HEK293 (cell line): Measurements from ENCODE around the gene LPP.

ENCODE experiments used
- KLF16 ChIP-seq: fragments of 450-650 bp; formaldehyde crosslinking; IDR thresholded peaks from 2 replicates; pipeline ENCODE4 v1.5.1; 2017; ENCODE audit warnings: missing biosample characterization, missing genetic modification characterization
- SETDB1 ChIP-seq: IDR thresholded peaks from one replicate; pipeline ENCODE4 v1.6.1; 2017; ENCODE audit warnings: mild to moderate bottlenecking, low read length, moderate library complexity, mixed read lengths; ENCODE audit not compliant: insufficient read length
- ZBTB17 ChIP-seq: fragments of 450-650 bp; formaldehyde crosslinking; IDR thresholded peaks from 2 replicates; pipeline ENCODE4 v1.5.1; 2016; ENCODE audit warnings: missing biosample characterization, missing genetic modification characterization
- ZBTB48 ChIP-seq: fragments of 450-650 bp; formaldehyde crosslinking; IDR thresholded peaks from 2 replicates; pipeline ENCODE4 v1.5.1; 2016; ENCODE audit warnings: missing biosample characterization, missing genetic modification characterization
- ZNF146 ChIP-seq: fragments of 450-650 bp; formaldehyde crosslinking; IDR thresholded peaks from 2 replicates; pipeline ENCODE4 v1.5.1; 2016; ENCODE audit warnings: missing biosample characterization, missing genetic modification characterization
- ZNF155 ChIP-seq: fragments of 450-650 bp; formaldehyde crosslinking; IDR thresholded peaks from 2 replicates; pipeline ENCODE4 v1.5.1; 2016; ENCODE audit warnings: missing biosample characterization, missing genetic modification characterization
- ZNF501 ChIP-seq: fragments of 450-650 bp; formaldehyde crosslinking; IDR thresholded peaks from 2 replicates; pipeline ENCODE4 v1.5.1; 2016; ENCODE audit warnings: missing biosample characterization, missing genetic modification characterization
- TF ChIP-seq, protein P1 (sequence below): fragments of 450-650 bp; formaldehyde crosslinking; IDR thresholded peaks from 2 replicates; pipeline ENCODE4 v1.5.1; 2016; ENCODE audit warnings: missing biosample characterization, missing genetic modification characterization
- TF ChIP-seq, protein P2 (sequence below): fragments of 450-650 bp; formaldehyde crosslinking; IDR thresholded peaks from 2 replicates; pipeline ENCODE4 v1.5.1; 2016; ENCODE audit warnings: missing biosample characterization, missing genetic modification characterization, borderline replicate concordance
- TF ChIP-seq, protein P3 (sequence below): fragments of 450-650 bp; formaldehyde crosslinking; IDR thresholded peaks from 2 replicates; pipeline ENCODE4 v1.5.1; 2016; ENCODE audit warnings: missing biosample characterization, missing genetic modification characterization

DNA sequence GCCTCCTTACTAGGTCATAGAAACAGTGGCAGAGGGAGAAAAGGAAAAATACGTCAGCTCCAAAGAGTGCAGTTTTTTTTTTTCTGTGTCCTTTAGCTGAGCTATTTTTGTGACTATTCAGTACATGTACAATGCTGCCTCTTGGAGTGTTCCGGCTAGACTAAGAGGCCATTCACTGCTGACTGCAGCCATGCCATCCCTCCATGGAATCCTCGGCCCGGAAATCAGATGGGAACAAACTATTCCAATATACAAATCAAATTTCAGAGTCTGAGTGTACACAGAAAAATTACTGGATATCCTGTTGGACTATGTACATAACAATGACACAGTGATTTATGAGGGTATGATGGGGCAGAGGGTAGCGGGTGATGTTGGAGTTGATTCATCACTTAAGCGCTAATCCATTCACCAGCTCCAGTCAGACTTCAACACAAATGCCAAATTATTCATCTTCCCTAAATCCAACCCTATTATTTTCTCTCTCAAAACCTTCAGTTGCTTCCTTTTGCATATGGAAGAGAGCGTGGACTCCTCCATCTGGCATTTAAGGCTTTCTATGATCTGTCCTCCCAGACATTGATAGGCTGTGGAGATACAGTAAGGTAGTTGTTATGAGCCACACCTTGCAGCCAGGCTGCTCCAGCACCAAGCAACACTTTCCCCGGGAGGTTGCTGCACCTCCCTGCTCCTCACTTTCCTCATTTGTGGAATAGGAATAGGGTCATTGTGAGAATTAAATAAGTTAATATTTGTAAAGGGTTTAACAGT, 109.1 kb downstream of the LPP start:
- TF ChIP-seq, protein P1, sequence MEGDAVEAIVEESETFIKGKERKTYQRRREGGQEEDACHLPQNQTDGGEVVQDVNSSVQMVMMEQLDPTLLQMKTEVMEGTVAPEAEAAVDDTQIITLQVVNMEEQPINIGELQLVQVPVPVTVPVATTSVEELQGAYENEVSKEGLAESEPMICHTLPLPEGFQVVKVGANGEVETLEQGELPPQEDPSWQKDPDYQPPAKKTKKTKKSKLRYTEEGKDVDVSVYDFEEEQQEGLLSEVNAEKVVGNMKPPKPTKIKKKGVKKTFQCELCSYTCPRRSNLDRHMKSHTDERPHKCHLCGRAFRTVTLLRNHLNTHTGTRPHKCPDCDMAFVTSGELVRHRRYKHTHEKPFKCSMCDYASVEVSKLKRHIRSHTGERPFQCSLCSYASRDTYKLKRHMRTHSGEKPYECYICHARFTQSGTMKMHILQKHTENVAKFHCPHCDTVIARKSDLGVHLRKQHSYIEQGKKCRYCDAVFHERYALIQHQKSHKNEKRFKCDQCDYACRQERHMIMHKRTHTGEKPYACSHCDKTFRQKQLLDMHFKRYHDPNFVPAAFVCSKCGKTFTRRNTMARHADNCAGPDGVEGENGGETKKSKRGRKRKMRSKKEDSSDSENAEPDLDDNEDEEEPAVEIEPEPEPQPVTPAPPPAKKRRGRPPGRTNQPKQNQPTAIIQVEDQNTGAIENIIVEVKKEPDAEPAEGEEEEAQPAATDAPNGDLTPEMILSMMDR (tag by site-specific recombination) = no peak
- TF ChIP-seq ZBTB48 = no peak
- no peak for TF ChIP-seq ZNF146
- TF ChIP-seq, protein P2, sequence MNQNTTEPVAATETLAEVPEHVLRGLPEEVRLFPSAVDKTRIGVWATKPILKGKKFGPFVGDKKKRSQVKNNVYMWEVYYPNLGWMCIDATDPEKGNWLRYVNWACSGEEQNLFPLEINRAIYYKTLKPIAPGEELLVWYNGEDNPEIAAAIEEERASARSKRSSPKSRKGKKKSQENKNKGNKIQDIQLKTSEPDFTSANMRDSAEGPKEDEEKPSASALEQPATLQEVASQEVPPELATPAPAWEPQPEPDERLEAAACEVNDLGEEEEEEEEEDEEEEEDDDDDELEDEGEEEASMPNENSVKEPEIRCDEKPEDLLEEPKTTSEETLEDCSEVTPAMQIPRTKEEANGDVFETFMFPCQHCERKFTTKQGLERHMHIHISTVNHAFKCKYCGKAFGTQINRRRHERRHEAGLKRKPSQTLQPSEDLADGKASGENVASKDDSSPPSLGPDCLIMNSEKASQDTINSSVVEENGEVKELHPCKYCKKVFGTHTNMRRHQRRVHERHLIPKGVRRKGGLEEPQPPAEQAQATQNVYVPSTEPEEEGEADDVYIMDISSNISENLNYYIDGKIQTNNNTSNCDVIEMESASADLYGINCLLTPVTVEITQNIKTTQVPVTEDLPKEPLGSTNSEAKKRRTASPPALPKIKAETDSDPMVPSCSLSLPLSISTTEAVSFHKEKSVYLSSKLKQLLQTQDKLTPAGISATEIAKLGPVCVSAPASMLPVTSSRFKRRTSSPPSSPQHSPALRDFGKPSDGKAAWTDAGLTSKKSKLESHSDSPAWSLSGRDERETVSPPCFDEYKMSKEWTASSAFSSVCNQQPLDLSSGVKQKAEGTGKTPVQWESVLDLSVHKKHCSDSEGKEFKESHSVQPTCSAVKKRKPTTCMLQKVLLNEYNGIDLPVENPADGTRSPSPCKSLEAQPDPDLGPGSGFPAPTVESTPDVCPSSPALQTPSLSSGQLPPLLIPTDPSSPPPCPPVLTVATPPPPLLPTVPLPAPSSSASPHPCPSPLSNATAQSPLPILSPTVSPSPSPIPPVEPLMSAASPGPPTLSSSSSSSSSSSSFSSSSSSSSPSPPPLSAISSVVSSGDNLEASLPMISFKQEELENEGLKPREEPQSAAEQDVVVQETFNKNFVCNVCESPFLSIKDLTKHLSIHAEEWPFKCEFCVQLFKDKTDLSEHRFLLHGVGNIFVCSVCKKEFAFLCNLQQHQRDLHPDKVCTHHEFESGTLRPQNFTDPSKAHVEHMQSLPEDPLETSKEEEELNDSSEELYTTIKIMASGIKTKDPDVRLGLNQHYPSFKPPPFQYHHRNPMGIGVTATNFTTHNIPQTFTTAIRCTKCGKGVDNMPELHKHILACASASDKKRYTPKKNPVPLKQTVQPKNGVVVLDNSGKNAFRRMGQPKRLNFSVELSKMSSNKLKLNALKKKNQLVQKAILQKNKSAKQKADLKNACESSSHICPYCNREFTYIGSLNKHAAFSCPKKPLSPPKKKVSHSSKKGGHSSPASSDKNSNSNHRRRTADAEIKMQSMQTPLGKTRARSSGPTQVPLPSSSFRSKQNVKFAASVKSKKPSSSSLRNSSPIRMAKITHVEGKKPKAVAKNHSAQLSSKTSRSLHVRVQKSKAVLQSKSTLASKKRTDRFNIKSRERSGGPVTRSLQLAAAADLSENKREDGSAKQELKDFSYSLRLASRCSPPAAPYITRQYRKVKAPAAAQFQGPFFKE = no peak
- TF ChIP-seq KLF16 = no peak
- TF ChIP-seq SETDB1 = no peak
- no peak for TF ChIP-seq ZNF155 (tag by site-specific recombination)
- TF ChIP-seq, protein P3, sequence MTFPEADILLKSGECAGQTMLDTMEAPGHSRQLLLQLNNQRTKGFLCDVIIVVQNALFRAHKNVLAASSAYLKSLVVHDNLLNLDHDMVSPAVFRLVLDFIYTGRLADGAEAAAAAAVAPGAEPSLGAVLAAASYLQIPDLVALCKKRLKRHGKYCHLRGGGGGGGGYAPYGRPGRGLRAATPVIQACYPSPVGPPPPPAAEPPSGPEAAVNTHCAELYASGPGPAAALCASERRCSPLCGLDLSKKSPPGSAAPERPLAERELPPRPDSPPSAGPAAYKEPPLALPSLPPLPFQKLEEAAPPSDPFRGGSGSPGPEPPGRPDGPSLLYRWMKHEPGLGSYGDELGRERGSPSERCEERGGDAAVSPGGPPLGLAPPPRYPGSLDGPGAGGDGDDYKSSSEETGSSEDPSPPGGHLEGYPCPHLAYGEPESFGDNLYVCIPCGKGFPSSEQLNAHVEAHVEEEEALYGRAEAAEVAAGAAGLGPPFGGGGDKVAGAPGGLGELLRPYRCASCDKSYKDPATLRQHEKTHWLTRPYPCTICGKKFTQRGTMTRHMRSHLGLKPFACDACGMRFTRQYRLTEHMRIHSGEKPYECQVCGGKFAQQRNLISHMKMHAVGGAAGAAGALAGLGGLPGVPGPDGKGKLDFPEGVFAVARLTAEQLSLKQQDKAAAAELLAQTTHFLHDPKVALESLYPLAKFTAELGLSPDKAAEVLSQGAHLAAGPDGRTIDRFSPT (tag by site-specific recombination) = no peak
- TF ChIP-seq ZNF501 (tag by site-specific recombination) = no peak
- no peak for TF ChIP-seq ZBTB17 (tag by site-specific recombination)
